B cell (primary cell): Measurements from ENCODE around the gene SEC63. TPM values are rescaled to one million over a fixed set of nuclear protein-coding genes. Genes with fewer than 3 reads are reported as not detected.
"Not testable (repeated sequence)": the region's sequence is repeated elsewhere in the genome, so short reads cannot be mapped to it uniquely, and the experiment has no call there.

Source experiments
- ATAC-seq: fragments of 200-7000 bp; cut with Tn5 transposase; one replicate; pipeline ENCODE4 v1.10.0; 2021; ENCODE audit warnings: low read depth, mild to moderate bottlenecking, moderate number of reproducible peaks, moderate library complexity
- CTCF ChIA-PET: fragments of 350-600 bp; sonication (Branson Sonifier 250); formaldehyde crosslinking; loops from one replicate; lab custom pipeline; 2021; ENCODE audit warnings: antibody characterized with exemption, inconsistent platforms; lab: Charles Lee
- POLR2A ChIA-PET: fragments of 350-600 bp; sonication (Branson Sonifier 250); formaldehyde crosslinking; loops from one replicate; lab custom pipeline; 2021; ENCODE audit warnings: antibody characterized with exemption; lab: Charles Lee
- DNase-seq: peaks from one replicate; pipeline ENCODE4 v3.0.0; 2013
- H2AFZ ChIP-seq: 2 replicates; pipeline ENCODE4 v1.6.1; 2012; ENCODE audit warnings: mild to moderate bottlenecking, low read depth, low read length; ENCODE audit not compliant: insufficient read depth, poor library complexity, severe bottlenecking
- H3K27ac ChIP-seq, 2 donors: 1 replicate in 1 of 2; 2 replicates in 1 of 2; pipeline ENCODE4 v1.5.1; 2012 to 2013; ENCODE audit warnings: low read length in 2 of 2, mild to moderate bottlenecking in 2 of 2, moderate library complexity in 1 of 2
- H3K27me3 ChIP-seq, 4 experiments: fragments of 200-600 bp in 1 of 4; sonication (generic) in 1 of 4; replicated peaks in 1 of 4; 1 replicate in 2 of 4; 2 replicates in 2 of 4; pipeline versions ENCODE4 v1.6.1 to v1.7.0; 2013 to 2016; ENCODE audit warnings: low read length in 3 of 4, mild to moderate bottlenecking in 2 of 4, mixed read lengths in 1 of 4, moderate library complexity in 1 of 4; ENCODE audit not compliant: insufficient read depth in 4 of 4, control insufficient read depth in 3 of 4; ENCODE audit errors: control extremely low read depth in 1 of 4
- H3K36me3 ChIP-seq, 2 experiments: replicated peaks in 1 of 2; 1 replicate in 1 of 2; 2 replicates in 1 of 2; pipeline versions ENCODE4 v1.6.1 to v1.7.1; 2013; ENCODE audit warnings: low read length in 1 of 2; ENCODE audit not compliant: insufficient read depth in 2 of 2, control insufficient read depth in 1 of 2; ENCODE audit errors: control extremely low read depth in 1 of 2, extremely low read depth in 1 of 2
- H3K4me1 ChIP-seq, 2 donors: fragments of 200-600 bp in 1 of 2; sonication (generic) in 1 of 2; 1 replicate in 1 of 2; 2 replicates in 1 of 2; pipeline versions ENCODE4 v1.5.1 to v1.6.1; 2013 to 2017; ENCODE audit warnings: low read length in 2 of 2; ENCODE audit not compliant: control insufficient read depth in 2 of 2, insufficient read depth in 2 of 2
- H3K4me2 ChIP-seq: replicated peaks from 2 replicates; pipeline ENCODE3; 2012; ENCODE audit warnings: mild to moderate bottlenecking, low read depth, low read length; ENCODE audit not compliant: poor library complexity, severe bottlenecking
- H3K4me3 ChIP-seq, 5 experiments: fragments of 200-600 bp in 1 of 5; sonication (generic) in 1 of 5; 1 replicate in 3 of 5; 2 replicates in 2 of 5; pipeline versions ENCODE4 v1.5.1 to v1.7.0; 2011 to 2016; ENCODE audit warnings: low read length in 4 of 5, mild to moderate bottlenecking in 4 of 5, low read depth in 2 of 5, control low read depth in 1 of 5, moderate library complexity in 1 of 5; ENCODE audit not compliant: insufficient read depth in 1 of 5; ENCODE audit errors: control extremely low read depth in 1 of 5, extremely low read depth in 1 of 5
- H3K79me2 ChIP-seq: fragments of 200-600 bp; sonication (generic); one replicate; pipeline ENCODE4 v1.6.0; 2016; ENCODE audit warnings: low read length; ENCODE audit not compliant: control insufficient read depth, insufficient read depth
- H3K9ac ChIP-seq: fragments of 200-600 bp; sonication (generic); 2 replicates; pipeline ENCODE4 v1.6.1; 2017; ENCODE audit warnings: mild to moderate bottlenecking, low read length, moderate library complexity
- H3K9me3 ChIP-seq, 3 donors: one replicate each; pipeline versions ENCODE4 v1.6.1 to v1.7.1; 2013; ENCODE audit warnings: low read length in 2 of 3; ENCODE audit not compliant: control insufficient read depth in 2 of 3, insufficient read depth in 1 of 3; ENCODE audit errors: control extremely low read depth in 1 of 3
- H4K20me1 ChIP-seq: 2 replicates; pipeline ENCODE4 v1.6.0; 2012; ENCODE audit warnings: mild to moderate bottlenecking, low read length; ENCODE audit not compliant: insufficient read depth, control insufficient read depth, poor library complexity, severe bottlenecking
- H3K27ac Mint-ChIP-seq: one replicate; pipeline ENCODE4 v1.8.0; 2021; ENCODE audit warnings: mixed read lengths
- H3K27me3 Mint-ChIP-seq: one replicate; pipeline ENCODE4 v1.8.0; 2021; ENCODE audit warnings: mixed read lengths
- H3K4me1 Mint-ChIP-seq: one replicate; pipeline ENCODE4 v1.8.0; 2021; ENCODE audit warnings: mixed read lengths
- H3K4me3 Mint-ChIP-seq: one replicate; pipeline ENCODE4 v1.8.0; 2021; ENCODE audit warnings: mixed read lengths
- H3K9me3 Mint-ChIP-seq: one replicate; pipeline ENCODE4 v1.8.0; 2022; ENCODE audit warnings: mixed read lengths; ENCODE audit not compliant: insufficient read depth
- WGBS: methylation state at CpG from one replicate; pipeline ENCODE4 v1.1.5; 2013; ENCODE audit warnings: missing lambda C conversion rate; ENCODE audit not compliant: insufficient coverage; 5-methylcytosine and 5-hydroxymethylcytosine counted together
- intact Hi-C: fragments of 100-400 bp; cut with micrococcal nuclease; formaldehyde crosslinking; loops from one replicate; pipeline ENCODE4 v1.10.0; 2022
- polyA plus RNA-seq: library from polyadenylated mRNA; depleted of rRNA; stranded (reverse); fragments of >200 nt; gene quantifications from 2 replicates; pipeline ENCODE4 v1.2.3, GENCODE V29; 2012
- total RNA-seq, 2 donors: library from RNA; stranded (reverse); fragments of 120-200 nt in 1 of 2; gene quantifications; 1 replicate in 1 of 2; 2 replicates in 1 of 2; pipeline versions ENCODE4 v1.2.3 to v1.2.4, GENCODE V29; 2013 to 2022

SEC63 gene
- total and polyA plus RNA-seq, 2 donors (not counting 1 experiment from before 2014, with no cell fraction given), result 12.5 to 79.5 TPM

DNA sequence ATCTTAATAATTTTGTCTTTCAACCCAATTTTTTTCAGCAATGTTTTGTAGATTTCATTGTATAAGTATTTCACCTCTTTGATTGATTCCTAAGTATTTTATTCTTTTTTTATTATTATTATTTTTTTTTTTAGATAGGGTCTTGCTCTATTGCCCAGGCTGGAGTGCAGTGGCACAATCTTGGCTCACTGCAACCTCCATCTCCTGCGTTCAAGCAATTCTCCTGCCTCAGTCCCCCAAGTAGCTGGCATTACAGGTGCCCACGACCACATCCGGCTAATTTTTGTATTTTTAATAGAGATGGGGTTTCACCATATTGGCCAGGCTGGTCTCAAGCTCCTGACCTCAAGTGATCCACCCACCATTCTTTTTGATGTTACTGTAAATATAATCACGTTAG, 97.0 kb downstream of the SEC63 start:
- H3K36me3 ChIP-seq, H3K9me3 Mint-ChIP-seq, H3K27me3 ChIP-seq, H3K4me3 Mint-ChIP-seq, H3K27ac Mint-ChIP-seq, DNase-seq, H3K27me3 Mint-ChIP-seq, H3K9ac ChIP-seq, H3K4me2 ChIP-seq, H3K27ac ChIP-seq, POLR2A ChIA-PET, H3K79me2 ChIP-seq, intact Hi-C loops, H2AFZ ChIP-seq, H3K4me1 Mint-ChIP-seq, H3K4me3 ChIP-seq, H4K20me1 ChIP-seq, ATAC-seq, H3K4me1 ChIP-seq, H3K9me3 ChIP-seq: not testable (repeated sequence)
- no CpG with 5 or more reads among the region's 4 CpGs for WGBS
- CTCF ChIA-PET, result interaction anchor here (1.0 to 1.2 kb wide), 2 partner anchors 9 to 10 kb away, joined by 3 read pairs; no protein-coding TSS in a partner anchor

DNA sequence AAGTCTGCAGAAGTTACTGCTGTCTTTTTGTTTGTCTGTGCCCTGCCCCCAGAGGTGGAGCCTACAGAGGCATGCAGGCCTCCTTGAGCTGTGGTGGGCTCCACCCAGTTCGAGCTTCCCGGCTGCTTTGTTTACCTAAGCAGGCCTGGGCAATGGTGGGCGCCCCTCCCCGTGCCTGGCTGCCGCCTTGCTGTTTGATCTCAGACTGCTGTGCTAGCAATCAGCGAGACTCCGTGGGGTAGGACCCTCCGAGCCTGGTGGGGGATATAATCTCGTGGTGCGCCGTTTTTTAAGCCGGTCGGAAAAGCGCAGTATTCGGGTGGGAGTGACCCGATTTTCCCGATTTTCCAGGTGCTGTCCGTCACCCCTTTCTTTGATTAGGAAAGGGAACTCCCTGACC, 97.9 kb downstream of the SEC63 start:
- CTCF ChIA-PET, H3K4me3 ChIP-seq, H3K9ac ChIP-seq, H3K9me3 ChIP-seq, H3K27ac ChIP-seq, H3K4me1 Mint-ChIP-seq, H3K9me3 Mint-ChIP-seq, H3K27me3 Mint-ChIP-seq, H3K36me3 ChIP-seq, H3K4me3 Mint-ChIP-seq, H3K27ac Mint-ChIP-seq, H3K27me3 ChIP-seq, DNase-seq, H4K20me1 ChIP-seq, intact Hi-C loops, H3K4me1 ChIP-seq, H3K4me2 ChIP-seq, POLR2A ChIA-PET, ATAC-seq, H3K79me2 ChIP-seq, H2AFZ ChIP-seq: not testable (repeated sequence)
- WGBS, result 94% methylated on average over 8 of the region's 18 CpGs
